Endodermal cell (in vitro differentiated cells): ENCODE measurements around the gene TM7SF3. TPM values are rescaled to one million over a fixed set of nuclear protein-coding genes. Genes with fewer than 3 reads are reported as not detected.

Experiments
- DNase-seq: peaks from one replicate; pipeline ENCODE4 v3.0.0-alpha.2; 2017
- H3K27ac ChIP-seq: 2 replicates; pipeline ENCODE4 v1.5.1; 2013; ENCODE audit warnings: mild to moderate bottlenecking, low read depth, low read length, moderate library complexity
- H3K27me3 ChIP-seq: 2 replicates; pipeline ENCODE4 v1.6.1; 2013; ENCODE audit warnings: mild to moderate bottlenecking, low read length, moderate library complexity; ENCODE audit not compliant: insufficient read depth, control insufficient read depth, poor library complexity, severe bottlenecking
- H3K36me3 ChIP-seq: 2 replicates; pipeline ENCODE4 v1.7.0; 2013; ENCODE audit warnings: mild to moderate bottlenecking, low read length, moderate library complexity; ENCODE audit not compliant: control insufficient read depth, insufficient read depth
- H3K4me1 ChIP-seq: one replicate; pipeline ENCODE4 v1.7.0; 2013; ENCODE audit warnings: low read length; ENCODE audit not compliant: control insufficient read depth, insufficient read depth
- H3K4me3 ChIP-seq: 2 replicates; pipeline ENCODE4 v1.5.1; 2013; ENCODE audit warnings: mild to moderate bottlenecking, low read length, moderate library complexity
- H3K9ac ChIP-seq: 2 replicates; pipeline ENCODE4 v1.6.1; 2013; ENCODE audit warnings: mild to moderate bottlenecking, low read length, moderate library complexity; ENCODE audit not compliant: poor library complexity, severe bottlenecking; ENCODE audit errors: extremely low read depth
- H3K9me3 ChIP-seq: 2 replicates; pipeline ENCODE4 v1.6.1; 2013; ENCODE audit warnings: mild to moderate bottlenecking, low read length, moderate library complexity; ENCODE audit not compliant: control insufficient read depth
- H3K27ac Mint-ChIP-seq: 2 replicates; pipeline ENCODE4 v1.8.0; 2020; ENCODE audit warnings: mixed read lengths
- H3K27me3 Mint-ChIP-seq: 2 replicates; pipeline ENCODE4 v1.8.0; 2021; ENCODE audit warnings: mild to moderate bottlenecking, mixed read lengths; ENCODE audit not compliant: insufficient read depth
- H3K36me3 Mint-ChIP-seq: 2 replicates; pipeline ENCODE4 v1.8.0; 2020; ENCODE audit warnings: low read depth, mixed read lengths
- H3K4me1 Mint-ChIP-seq: 2 replicates; pipeline ENCODE4 v1.8.0; 2020; ENCODE audit warnings: mixed read lengths
- H3K4me3 Mint-ChIP-seq: 2 replicates; pipeline ENCODE4 v1.8.0; 2020; ENCODE audit warnings: mild to moderate bottlenecking, moderate library complexity, mixed read lengths
- H3K9me3 Mint-ChIP-seq: 2 replicates; pipeline ENCODE4 v1.8.0; 2020; ENCODE audit warnings: mild to moderate bottlenecking, mixed read lengths
- WGBS, 2 experiments: methylation state at CpG; one replicate each; pipeline versions ENCODE4 v1.1.5 to v1.1.7; 2013; ENCODE audit warnings: missing lambda C conversion rate in 2 of 2, mixed read lengths in 1 of 2; ENCODE audit not compliant: insufficient coverage in 1 of 2, insufficient read length in 1 of 2; 5-methylcytosine and 5-hydroxymethylcytosine counted together
- total RNA-seq, 2 donors: library from RNA; stranded (reverse); fragmentation: NEBNext Ultra II Directional in 1 of 2; extraction: Animal tissue kit (Norgen Biotek cat#: 25700) in 1 of 2; gene quantifications; 2 replicates in 1 of 2; 3 replicates in 1 of 2; pipeline ENCODE4 v1.2.1, GENCODE V29; 2021
- TF ChIP-seq, protein P1 (sequence below): fragments of 200-600 bp; sonication (generic); conservative IDR thresholded peaks from 2 replicates; pipeline ENCODE4 v1.5.0; 2021; ENCODE audit warnings: antibody characterized with exemption, mild to moderate bottlenecking

The TM7SF3 gene
- total RNA-seq, 2 donors from 2014 or later, result 55.7 to 86.8 TPM

- no peaks in the 10 kb centered on the region for H3K9me3 ChIP-seq
- no peak overlapping the region for H3K27ac ChIP-seq
- no peak overlapping the region for H3K4me3 ChIP-seq
- 93 to 96% methylated on average over 8 to 10 of the region's 10 CpGs for WGBS, 2 experiments
- Mint-ChIP-seq H3K4me1 (no peaks in the 10 kb centered on the region), H3K4me3 (no peak overlapping the region), H3K36me3 (peaks cover 44% of the 10 kb centered on the region), H3K27me3 (no peaks in the 10 kb centered on the region), H3K9me3 (no peaks in the 10 kb centered on the region), H3K27ac (no peak overlapping the region)
- peaks cover 25% of the 10 kb centered on the region for H3K36me3 ChIP-seq
- no peaks in the 10 kb centered on the region for H3K4me1 ChIP-seq
- no peaks in the 10 kb centered on the region for H3K27me3 ChIP-seq
- TF ChIP-seq, protein P1, sequence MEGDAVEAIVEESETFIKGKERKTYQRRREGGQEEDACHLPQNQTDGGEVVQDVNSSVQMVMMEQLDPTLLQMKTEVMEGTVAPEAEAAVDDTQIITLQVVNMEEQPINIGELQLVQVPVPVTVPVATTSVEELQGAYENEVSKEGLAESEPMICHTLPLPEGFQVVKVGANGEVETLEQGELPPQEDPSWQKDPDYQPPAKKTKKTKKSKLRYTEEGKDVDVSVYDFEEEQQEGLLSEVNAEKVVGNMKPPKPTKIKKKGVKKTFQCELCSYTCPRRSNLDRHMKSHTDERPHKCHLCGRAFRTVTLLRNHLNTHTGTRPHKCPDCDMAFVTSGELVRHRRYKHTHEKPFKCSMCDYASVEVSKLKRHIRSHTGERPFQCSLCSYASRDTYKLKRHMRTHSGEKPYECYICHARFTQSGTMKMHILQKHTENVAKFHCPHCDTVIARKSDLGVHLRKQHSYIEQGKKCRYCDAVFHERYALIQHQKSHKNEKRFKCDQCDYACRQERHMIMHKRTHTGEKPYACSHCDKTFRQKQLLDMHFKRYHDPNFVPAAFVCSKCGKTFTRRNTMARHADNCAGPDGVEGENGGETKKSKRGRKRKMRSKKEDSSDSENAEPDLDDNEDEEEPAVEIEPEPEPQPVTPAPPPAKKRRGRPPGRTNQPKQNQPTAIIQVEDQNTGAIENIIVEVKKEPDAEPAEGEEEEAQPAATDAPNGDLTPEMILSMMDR, result no peak
- H3K9ac ChIP-seq, result no peak overlapping the region
- no peak for DNase-seq
Measured at GRCh38 chr12:26987634-26988424, 26.4 kb downstream of the TM7SF3 start.

DNA sequence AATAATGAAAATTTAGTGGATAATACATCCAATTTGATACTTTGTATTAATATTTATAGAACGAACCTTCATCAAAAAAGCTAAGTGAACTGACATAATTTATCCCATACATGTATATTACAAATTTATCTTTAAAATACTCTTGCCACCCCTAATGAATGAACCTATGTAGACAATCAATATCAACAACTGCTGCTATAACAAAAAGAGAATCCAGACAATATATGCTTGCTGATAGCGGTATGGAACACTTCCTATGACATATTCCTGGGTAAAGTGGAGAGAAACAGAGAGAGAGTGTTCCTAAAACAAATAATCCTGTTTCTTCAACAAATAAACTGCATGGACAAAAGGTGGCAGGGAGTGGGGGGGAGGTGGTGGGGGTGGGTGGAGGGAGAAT, 31.3 kb downstream of the TM7SF3 start:
- H3K4me1 Mint-ChIP-seq, result peaks cover 9% of the 10 kb centered on the region
- H3K9ac ChIP-seq, result no peak overlapping the region
- no peak overlapping the region for H3K27ac Mint-ChIP-seq
- peaks cover 47% of the 10 kb centered on the region for H3K36me3 Mint-ChIP-seq
- no peak overlapping the region for H3K27ac ChIP-seq
- TF ChIP-seq, protein P1, result no peak
- H3K4me1 ChIP-seq, result no peaks in the 10 kb centered on the region
- no peaks in the 10 kb centered on the region for H3K27me3 Mint-ChIP-seq
- 100% methylated on average over 2 of the region's 2 CpGs; no CpG with 5 or more reads in 1 of the 2 experiments for WGBS, 2 experiments
- no peaks in the 10 kb centered on the region for H3K27me3 ChIP-seq
- no peak overlapping the region for H3K4me3 ChIP-seq
- H3K36me3 ChIP-seq, result peaks cover 42% of the 10 kb centered on the region
- H3K9me3 ChIP-seq, result no peaks in the 10 kb centered on the region
- DNase-seq, result no peak
- H3K4me3 Mint-ChIP-seq, result no peak overlapping the region
- peaks cover 1% of the 10 kb centered on the region for H3K9me3 Mint-ChIP-seq

- H3K9ac ChIP-seq, result no peak overlapping the region
- no peaks in the 10 kb centered on the region for H3K27me3 Mint-ChIP-seq
- H3K36me3 ChIP-seq, result peaks cover 30% of the 10 kb centered on the region
- H3K4me1 ChIP-seq, result no peaks in the 10 kb centered on the region
- no peaks in the 10 kb centered on the region for H3K9me3 ChIP-seq
- no peak overlapping the region for H3K27ac Mint-ChIP-seq
- peaks cover 37% of the 10 kb centered on the region for H3K36me3 Mint-ChIP-seq
- DNase-seq, result no peak
- 93 to 95% methylated on average over 11 of the region's 11 CpGs for WGBS, 2 experiments
- H3K9me3 Mint-ChIP-seq, result peaks cover 1% of the 10 kb centered on the region
- TF ChIP-seq, protein P1, result no peak
- peaks cover 9% of the 10 kb centered on the region for H3K4me1 Mint-ChIP-seq
- no peak overlapping the region for H3K4me3 Mint-ChIP-seq
- H3K27me3 ChIP-seq, result no peaks in the 10 kb centered on the region
- no peak overlapping the region for H3K4me3 ChIP-seq
- no peak overlapping the region for H3K27ac ChIP-seq
Measured at GRCh38 chr12:26979733-26980132, 34.5 kb downstream of the TM7SF3 start.
